Neural cell (in vitro differentiated cells): ENCODE results near the gene FRMD4A.

Source experiments
- EP300 ChIP-seq: fragments of 450-650 bp; conservative IDR thresholded peaks from 2 replicates; pipeline ENCODE4 v1.6.1; 2014; ENCODE audit warnings: antibody characterized with exemption, mild to moderate bottlenecking, moderate library complexity; ENCODE audit not compliant: poor library complexity, severe bottlenecking
- EZH2 ChIP-seq: fragments of 200-600, 300-800 bp; shearing (Covaris generic), sonication (generic); IDR thresholded peaks from 2 replicates; pipeline ENCODE4 v1.6.1; 2014; ENCODE audit warnings: antibody characterized with exemption, low read length, borderline replicate concordance, mild to moderate bottlenecking; ENCODE audit not compliant: insufficient read depth, poor library complexity, severe bottlenecking
- MXI1 ChIP-seq: fragments of 450-650 bp; conservative IDR thresholded peaks from 2 replicates; pipeline ENCODE4 v1.6.1; 2014; ENCODE audit warnings: antibody characterized with exemption, mild to moderate bottlenecking; ENCODE audit not compliant: poor library complexity, severe bottlenecking
- POLR2AphosphoS5 ChIP-seq: IDR thresholded peaks from 2 replicates; pipeline ENCODE4 v1.6.1; 2012
- RAD21 ChIP-seq: fragments of 450-650 bp; conservative IDR thresholded peaks from 2 replicates; pipeline ENCODE4 v1.6.1; 2014; ENCODE audit warnings: antibody characterized with exemption, mild to moderate bottlenecking, moderate library complexity
- SMC3 ChIP-seq: fragments of 450-650 bp; conservative IDR thresholded peaks from 2 replicates; pipeline ENCODE4 v1.6.1; 2014; ENCODE audit warnings: antibody characterized with exemption, mild to moderate bottlenecking, moderate library complexity; ENCODE audit not compliant: poor library complexity
- TAF1 ChIP-seq: IDR thresholded peaks from 2 replicates; pipeline ENCODE4 v1.6.1; 2012; ENCODE audit warnings: low read depth
- TF ChIP-seq, protein P1 (sequence below): IDR thresholded peaks from 2 replicates; pipeline ENCODE4 v1.6.1; 2012; ENCODE audit warnings: borderline replicate concordance
- TF ChIP-seq, protein P2 (sequence below): fragments of 450-650 bp; IDR thresholded peaks from 2 replicates; pipeline ENCODE4 v1.5.1; 2014; ENCODE audit warnings: antibody characterized with exemption, mild to moderate bottlenecking, moderate library complexity; ENCODE audit not compliant: poor library complexity, severe bottlenecking

DNA sequence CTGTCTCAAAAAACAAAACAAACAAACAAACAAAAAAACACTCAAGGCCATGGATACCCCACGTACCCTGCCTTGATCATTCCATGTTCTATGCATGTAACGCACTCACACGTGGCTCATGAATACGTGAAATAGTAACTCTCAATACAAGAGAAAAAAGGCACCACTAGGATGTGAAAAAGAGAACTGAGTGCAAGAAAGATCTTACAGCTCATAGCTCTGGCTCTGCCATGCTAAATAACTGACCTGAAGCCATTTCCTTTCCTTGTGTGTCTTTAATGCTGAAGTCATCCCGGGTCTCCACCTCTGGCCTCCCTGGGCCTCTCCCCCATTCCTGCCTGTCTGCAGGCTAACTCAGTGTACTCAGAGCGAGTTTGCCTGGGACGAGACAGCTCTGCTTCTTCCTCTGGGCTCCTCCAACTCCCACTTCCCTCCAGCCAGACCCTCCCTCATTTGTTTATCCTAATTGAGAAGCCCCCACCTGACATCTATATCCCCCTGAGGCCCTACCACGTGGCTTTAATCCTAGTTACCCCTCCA lies 626.7 kb downstream of the FRMD4A start:
- TF ChIP-seq MXI1 = no peak
- TF ChIP-seq, protein P1, sequence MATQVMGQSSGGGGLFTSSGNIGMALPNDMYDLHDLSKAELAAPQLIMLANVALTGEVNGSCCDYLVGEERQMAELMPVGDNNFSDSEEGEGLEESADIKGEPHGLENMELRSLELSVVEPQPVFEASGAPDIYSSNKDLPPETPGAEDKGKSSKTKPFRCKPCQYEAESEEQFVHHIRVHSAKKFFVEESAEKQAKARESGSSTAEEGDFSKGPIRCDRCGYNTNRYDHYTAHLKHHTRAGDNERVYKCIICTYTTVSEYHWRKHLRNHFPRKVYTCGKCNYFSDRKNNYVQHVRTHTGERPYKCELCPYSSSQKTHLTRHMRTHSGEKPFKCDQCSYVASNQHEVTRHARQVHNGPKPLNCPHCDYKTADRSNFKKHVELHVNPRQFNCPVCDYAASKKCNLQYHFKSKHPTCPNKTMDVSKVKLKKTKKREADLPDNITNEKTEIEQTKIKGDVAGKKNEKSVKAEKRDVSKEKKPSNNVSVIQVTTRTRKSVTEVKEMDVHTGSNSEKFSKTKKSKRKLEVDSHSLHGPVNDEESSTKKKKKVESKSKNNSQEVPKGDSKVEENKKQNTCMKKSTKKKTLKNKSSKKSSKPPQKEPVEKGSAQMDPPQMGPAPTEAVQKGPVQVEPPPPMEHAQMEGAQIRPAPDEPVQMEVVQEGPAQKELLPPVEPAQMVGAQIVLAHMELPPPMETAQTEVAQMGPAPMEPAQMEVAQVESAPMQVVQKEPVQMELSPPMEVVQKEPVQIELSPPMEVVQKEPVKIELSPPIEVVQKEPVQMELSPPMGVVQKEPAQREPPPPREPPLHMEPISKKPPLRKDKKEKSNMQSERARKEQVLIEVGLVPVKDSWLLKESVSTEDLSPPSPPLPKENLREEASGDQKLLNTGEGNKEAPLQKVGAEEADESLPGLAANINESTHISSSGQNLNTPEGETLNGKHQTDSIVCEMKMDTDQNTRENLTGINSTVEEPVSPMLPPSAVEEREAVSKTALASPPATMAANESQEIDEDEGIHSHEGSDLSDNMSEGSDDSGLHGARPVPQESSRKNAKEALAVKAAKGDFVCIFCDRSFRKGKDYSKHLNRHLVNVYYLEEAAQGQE = no peak
- no peak for TF ChIP-seq EZH2
- TF ChIP-seq, protein P2, sequence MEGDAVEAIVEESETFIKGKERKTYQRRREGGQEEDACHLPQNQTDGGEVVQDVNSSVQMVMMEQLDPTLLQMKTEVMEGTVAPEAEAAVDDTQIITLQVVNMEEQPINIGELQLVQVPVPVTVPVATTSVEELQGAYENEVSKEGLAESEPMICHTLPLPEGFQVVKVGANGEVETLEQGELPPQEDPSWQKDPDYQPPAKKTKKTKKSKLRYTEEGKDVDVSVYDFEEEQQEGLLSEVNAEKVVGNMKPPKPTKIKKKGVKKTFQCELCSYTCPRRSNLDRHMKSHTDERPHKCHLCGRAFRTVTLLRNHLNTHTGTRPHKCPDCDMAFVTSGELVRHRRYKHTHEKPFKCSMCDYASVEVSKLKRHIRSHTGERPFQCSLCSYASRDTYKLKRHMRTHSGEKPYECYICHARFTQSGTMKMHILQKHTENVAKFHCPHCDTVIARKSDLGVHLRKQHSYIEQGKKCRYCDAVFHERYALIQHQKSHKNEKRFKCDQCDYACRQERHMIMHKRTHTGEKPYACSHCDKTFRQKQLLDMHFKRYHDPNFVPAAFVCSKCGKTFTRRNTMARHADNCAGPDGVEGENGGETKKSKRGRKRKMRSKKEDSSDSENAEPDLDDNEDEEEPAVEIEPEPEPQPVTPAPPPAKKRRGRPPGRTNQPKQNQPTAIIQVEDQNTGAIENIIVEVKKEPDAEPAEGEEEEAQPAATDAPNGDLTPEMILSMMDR = no peak
- TF ChIP-seq EP300 = no peak
- no peak for TF ChIP-seq TAF1
- TF ChIP-seq POLR2AphosphoS5 = no peak
- TF ChIP-seq SMC3 = no peak
- no peak for TF ChIP-seq RAD21
